Epithelial cell of prostate (primary cell): Measurements from ENCODE around the gene MUL1.
A peak's percentile ranks its signal among the peaks of the same experiment; 100 is the strongest.

Source experiments
- DNase-seq: peaks from one replicate; pipeline ENCODE4 v3.0.0-alpha.2; 2011; ENCODE audit warnings: low read depth, low spot score
- H3K27ac ChIP-seq: fragments of 450-650 bp; 2 replicates; pipeline ENCODE4 v1.5.1; 2017; ENCODE audit warnings: mild to moderate bottlenecking

MUL1 gene, protein sequence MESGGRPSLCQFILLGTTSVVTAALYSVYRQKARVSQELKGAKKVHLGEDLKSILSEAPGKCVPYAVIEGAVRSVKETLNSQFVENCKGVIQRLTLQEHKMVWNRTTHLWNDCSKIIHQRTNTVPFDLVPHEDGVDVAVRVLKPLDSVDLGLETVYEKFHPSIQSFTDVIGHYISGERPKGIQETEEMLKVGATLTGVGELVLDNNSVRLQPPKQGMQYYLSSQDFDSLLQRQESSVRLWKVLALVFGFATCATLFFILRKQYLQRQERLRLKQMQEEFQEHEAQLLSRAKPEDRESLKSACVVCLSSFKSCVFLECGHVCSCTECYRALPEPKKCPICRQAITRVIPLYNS

DNA sequence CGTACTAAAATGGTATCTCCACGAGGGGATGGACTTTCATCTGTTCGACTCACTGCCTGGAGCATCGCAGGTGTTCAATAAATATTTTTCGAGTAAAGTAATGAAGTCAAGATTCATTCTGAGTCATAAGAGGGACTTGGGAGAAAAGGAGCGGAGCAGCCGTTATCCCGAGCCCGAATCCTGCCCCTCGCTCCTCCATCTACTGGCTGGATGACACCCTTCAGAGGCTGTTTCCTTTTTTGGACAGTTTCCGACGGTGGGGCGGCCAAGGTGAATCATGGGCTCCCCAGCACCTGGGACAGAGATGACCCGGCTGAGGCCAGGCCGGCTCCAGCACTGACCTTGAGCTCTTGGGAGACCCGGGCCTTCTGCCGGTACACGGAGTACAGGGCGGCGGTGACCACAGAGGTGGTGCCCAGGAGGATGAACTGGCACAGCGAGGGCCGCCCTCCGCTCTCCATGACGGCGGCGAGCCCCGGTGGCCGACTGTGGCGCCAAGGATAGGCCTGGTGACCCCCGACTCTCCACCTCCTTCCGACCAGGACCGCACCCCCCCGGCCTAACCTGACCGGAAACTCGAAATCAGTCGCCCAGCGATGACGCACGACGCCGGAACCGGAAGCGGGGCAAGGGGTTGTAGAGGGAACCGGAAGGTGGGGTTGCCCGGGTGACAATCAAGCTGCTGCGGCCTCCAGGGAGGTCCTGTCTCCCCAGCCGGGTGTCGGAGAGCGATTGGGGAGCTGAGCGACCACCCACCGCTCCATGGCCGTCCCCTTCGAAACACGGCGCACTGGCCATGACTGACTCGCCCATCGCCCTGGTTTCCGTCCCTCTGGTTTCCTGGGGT, at the start of gene MUL1:
Gene MUL1, minus strand, starts transcription at position 588 of the 847 bp plus-strand sequence. Its CDS starts 127 bp downstream, at position 461.
- H3K27ac ChIP-seq = peak within 1 kb of the TSS; percentile 85
- no peak for DNase-seq

DNA sequence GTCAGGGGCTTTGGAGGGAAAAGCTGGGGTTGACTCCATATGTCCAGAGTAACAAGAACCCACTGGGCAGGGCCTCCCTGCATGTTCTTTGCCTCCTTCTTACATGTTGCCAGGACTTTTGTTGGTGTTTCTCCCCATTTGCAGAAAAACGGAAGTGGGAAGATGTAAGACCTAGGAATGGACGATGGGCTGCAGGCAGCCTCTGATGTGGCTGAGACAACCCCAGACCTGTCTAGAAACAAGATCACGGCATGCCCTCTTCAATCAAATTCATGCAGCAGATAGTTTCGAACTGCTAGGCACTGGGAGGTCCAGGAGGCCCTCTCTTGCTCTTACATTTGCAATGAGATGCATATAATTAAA, 47.8 kb upstream of the MUL1 start:
- DNase-seq = no peak
- H3K27ac ChIP-seq = no peak overlapping the region

DNA sequence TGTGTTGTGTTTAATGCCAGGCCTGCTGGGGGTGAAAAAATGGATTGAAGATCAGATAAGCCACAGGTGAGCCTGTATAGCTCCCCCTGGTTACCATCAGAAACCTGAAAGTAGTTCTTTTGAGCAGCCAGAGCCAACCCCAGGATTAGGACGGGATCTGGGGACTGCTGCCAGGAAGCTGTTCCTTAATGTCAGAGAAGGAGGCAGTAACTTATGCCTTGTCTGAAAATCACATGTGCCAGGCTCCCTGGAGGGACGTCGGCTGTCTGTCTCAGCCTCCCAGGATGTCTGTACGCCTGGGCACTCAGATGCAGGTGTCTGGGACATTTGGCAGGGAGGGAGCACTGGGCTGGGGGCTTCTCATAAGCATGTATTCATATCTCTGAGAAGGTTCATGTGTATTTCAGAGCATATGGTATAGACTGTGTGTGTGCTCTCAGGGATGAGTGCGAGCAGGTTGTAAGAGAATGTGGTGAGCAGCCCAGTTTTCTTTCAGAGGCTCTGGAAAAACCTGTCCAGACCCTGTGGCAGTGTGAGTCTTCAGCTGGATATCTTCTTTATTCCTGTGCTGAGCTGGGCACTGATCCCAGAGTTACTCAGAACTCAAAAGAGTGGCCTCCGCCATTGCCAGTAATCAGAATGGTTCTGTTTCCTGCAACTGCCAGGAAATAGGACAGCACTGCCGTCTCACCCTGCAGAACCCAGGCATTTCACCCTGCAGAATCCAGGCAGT, 47.2 kb upstream of the MUL1 start:
- H3K27ac ChIP-seq = no peak overlapping the region
- DNase-seq = no peak

DNA sequence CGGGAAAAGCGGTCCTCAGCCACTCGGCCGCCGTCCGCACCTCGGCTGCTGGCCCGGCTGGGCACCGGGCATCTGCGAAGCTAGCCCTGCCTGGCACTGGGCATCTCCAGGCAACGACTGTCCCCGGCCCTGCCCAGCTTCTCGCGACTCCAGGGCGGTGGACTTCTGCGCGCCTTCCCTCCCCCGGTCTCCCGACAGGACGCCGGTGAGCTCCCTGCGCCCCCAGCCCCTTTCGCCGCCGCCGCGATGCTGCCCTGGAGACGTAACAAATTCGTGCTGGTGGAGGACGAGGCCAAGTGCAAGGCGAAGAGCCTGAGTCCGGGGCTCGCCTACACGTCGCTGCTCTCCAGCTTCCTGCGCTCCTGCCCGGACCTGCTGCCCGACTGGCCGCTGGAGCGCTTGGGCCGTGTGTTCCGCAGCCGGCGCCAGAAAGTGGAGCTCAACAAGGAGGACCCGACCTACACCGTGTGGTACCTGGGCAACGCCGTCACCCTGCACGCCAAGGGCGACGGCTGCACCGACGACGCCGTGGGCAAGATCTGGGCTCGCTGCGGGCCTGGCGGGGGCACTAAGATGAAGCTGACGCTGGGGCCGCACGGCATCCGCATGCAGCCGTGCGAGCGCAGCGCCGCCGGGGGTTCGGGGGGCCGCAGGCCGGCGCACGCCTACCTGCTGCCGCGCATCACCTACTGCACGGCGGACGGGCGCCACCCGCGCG, 44.9 kb upstream of the MUL1 start:
- H3K27ac ChIP-seq = no peak overlapping the region
- DNase-seq = no peak

DNA sequence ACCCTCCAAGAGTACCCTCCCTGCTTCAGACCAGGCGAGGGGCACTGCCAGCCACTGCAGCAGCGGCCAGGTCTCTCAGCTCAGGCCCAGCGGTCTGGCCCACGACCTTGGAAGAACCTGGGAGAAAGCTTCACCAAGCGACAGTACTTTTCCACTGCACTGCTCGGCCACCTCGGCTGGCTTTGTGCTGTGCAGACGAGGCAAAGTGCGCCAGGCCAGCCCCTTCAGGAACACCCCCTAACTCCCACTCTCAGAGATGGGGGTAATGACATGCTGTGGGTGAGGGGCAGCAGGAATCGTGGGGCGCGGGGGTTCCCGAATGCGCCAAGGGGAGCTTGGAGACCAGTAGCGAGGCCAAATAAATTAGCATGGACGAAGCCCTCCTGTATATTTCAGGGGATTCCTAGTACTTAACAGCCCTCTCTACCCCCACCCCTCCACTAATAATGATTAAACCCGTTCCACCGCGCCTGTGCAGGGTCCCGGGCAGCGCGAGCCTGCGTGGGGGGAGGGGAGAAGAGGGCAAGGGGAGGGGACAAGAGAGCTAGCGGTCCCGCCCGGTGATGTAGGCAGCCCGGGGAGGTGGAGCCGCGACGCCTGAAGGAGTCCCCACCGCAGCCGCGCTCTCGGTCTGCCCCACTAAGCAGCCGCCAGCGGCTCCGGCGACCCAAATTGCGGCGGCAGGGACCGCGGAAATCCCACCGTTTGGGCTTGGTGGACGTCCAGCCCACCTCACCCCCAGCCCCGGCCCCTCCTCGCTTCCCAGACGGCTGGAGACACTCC, 44.2 kb upstream of the MUL1 start, which contains the start of gene FAM43B:
Gene FAM43B, plus strand, starts transcription at position 629 of the 783 bp plus-strand sequence. CDS start 401 bp downstream, outside the sequence.
- no peak for DNase-seq
- H3K27ac ChIP-seq = no peak within 1 kb of the TSS

DNA sequence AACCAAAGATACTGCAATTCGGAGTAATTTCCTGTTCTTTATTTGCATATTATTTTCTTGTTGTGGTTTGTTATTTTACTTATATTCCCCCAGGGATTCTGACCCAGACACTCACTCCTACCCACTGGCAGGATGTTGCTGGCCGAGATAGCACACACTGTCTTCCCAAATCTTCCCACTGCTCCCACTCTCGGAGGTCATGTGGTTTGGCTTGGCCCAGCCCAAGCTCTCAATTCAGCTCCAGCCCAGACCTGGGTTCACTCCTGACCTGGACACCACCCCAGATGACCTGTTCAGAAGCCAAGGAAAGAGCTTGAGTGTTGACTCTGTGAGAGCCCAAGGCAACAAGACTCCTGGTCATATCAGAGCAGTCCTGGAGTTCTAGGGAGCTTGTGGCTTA, 43.2 kb upstream of the MUL1 start:
- DNase-seq = no peak
- H3K27ac ChIP-seq = no peak overlapping the region

DNA sequence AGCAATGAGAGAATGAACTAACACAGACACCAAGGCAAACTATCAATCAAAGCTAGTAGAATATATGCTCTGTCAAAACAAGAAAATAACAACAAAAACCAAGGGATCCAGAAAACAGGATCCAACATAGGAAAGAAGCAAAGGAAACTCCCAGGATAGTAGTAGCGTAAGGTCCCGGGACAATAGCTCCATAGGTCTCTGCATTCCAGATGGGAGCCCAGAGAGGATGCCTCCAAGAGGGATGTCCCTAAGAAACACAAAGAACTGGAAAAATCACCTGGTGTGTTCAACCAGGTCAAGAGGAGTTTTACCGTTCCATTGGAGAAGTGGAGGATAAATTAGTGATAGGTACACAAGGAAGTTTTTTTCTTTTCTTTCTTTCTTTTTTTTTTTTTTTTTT, 38.7 kb upstream of the MUL1 start:
- H3K27ac ChIP-seq = no peak overlapping the region
- no peak for DNase-seq

DNA sequence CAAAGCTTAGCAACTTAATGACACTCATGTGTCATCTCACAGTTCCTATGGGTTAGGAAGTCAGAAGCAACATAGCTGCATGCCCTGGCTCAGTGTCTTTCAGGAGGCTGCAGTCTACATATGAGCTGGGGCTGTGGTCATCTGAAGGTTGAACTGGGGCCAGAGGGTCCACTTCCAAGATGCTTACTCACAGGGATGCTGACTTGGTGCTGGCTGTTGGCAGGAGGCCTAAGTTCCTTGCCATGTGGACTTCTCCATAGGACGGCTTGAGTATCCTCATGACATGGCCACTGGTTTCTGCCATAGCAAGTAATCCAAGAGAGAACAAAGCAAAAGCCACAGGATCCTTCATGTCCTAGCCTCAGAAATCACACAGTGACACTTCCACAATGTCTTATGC, 32.3 kb upstream of the MUL1 start:
- DNase-seq = no peak
- H3K27ac ChIP-seq = no peak overlapping the region

DNA sequence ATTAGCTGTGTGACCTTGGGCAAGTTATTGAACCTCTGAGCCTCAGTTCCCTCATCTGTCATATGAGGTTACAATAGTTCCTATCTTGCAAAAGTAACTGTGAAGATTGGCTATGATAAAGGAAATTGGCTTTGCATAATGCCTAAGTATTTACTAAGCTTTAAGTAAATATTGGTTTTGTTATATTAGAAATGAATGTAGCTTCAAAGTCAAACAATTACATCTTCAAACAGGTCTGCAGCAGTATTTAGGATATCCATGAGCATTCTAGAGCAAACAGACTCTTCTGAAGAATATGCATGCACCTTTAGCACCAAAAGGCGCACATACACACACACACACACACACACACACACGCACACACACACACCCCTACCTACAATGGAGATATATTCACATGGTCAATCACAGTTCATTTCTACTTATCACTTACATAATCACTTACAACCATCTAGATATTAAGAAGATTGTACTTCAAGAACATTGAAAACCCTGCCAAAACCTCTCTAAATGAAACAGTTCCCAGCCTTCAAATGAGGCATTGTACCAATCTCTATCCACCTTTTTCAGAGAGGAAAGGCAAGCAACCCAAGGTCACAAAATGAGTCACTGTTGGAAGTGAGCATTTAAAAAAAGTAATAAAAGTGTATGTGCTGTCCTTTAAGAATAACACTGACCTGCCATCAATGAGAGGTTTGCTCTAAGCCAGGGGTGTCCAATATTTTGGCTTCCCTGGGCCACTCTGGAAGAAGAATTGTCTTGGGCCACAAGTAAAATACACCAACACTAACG, 31.0 kb upstream of the MUL1 start:
- DNase-seq = no peak
- H3K27ac ChIP-seq = no peak overlapping the region

DNA sequence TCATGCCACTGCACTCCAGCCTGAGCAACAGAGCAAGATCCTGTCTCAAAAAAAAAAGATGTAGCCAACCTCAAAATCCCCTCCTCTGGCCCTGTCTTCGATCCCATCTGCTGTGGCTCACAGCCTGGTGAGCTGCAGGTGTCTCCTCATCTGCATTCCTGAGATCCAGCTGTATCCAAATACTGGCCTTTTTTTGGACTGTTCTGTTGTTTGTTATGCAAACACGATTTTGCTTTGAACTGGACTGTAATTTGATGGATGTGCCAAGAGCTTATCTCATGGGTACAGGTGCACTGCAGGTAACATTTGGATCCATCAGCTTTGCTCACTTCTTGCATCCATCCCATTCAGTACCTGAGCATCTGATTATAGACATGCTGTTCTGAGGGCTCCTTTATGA, 30.3 kb upstream of the MUL1 start:
- no peak overlapping the region for H3K27ac ChIP-seq
- no peak for DNase-seq

DNA sequence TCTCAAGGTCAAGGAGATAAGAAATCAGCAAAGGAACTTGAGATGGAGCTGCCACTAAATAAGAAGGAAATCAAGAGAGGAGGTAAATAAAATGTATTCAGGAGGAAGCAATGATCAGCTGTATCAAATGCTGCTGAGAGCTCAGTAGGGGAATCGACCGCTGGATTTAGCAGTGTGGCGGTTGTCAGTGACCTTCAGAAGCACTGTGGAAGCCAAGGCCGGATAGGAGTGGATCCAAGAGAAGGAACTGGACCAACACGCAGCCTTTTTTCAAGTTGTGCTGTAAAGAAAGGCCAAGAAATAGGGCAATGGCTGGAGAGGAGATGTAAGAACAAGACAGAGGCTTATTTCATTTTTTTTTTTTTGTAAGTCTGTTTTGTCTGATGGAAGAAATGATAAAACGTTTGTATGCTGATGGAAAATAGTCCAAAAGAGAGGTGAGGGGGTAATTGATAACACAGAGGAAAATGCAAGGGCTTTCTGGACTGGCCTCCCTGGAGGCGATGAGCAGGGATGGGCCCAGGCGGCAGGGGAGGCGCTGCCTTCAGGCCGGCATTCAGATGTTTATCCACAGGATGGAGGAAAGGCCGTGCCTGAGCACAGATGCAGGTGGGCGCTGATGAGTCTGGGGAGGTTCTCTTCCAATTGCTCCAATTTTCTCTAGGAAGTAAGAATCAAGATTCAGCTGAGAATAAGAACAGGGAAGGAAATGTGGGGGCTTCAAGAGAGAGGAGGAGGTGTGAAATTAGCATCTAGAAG, 26.9 kb upstream of the MUL1 start:
- no peak for DNase-seq
- no peak overlapping the region for H3K27ac ChIP-seq

DNA sequence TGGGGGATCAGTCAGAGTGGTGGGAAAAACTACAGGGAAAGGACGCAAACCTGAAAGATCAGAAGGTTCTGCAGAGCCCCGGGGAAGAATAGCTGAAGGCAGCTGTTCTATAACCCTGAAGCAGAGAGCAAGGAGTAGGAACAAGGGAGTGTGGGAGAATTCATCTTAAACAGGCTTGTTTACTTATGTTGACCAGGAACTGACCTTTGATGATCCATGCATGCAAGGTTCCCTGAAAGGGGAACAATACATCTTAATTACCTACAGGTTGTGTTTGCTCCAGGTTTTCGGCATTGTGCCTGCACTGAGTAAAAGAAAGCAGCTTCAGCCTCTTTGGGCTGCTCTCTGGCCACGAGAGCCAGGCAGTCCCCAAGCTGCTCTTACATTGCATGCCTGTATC, 25.7 kb upstream of the MUL1 start:
- no peak for DNase-seq
- H3K27ac ChIP-seq = no peak overlapping the region

DNA sequence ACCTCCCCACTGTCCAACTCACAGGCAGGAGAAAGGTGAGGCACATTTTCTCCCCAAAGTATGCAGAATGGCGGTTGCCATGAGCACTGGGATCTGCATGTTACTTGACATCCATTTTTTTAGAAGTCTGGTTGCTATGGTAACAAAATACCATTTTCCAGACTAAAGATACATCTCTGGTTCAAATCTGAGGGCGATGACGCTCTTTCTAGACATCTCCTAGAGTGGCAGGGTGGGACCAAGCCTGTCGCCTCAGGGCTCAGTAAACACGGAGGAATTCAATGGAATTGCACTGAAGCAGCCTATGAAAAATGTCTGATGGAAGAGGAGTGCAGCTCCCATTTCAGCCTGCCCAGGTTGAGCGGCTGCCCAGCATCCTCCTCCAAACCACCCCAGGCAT, 22.9 kb upstream of the MUL1 start:
- no peak overlapping the region for H3K27ac ChIP-seq
- DNase-seq = no peak

DNA sequence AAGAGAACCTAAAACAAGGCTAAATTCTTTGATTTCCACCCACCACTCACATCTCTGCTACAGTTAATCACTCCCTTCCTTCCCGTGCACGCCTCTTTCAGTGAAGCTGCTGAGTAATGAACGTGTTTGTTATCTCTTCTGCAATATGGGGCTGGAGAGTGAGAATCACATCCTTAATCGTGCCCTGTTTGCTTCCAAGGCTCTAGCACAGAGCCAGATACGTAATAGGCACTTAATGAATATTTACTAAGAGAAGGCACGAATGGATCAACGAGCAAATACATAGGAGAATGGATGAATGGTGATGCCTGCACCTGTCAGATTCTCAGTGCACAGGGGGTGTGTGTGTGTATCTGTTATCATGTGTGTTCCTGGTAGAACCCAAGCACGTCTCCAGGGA, 22.4 kb upstream of the MUL1 start:
- no peak for DNase-seq
- no peak overlapping the region for H3K27ac ChIP-seq

DNA sequence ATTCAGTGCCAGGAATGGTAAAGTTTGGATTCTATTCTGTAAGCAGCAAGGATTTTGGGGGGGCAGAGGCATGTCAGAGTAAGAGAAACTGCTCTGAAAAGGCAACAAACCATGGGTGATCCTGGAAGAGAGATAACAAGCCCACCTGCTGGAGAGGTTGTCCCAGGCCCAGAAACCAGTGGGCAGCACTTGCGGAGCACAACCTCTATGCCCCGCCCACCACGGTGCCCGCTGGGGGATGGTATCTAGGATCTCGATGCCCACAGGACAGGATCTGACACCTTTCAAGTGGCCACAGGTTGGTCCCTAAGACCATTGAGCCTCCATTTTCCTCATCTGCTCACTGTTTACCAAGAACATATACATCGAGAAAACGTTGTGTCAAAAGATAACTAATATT, 20.3 kb upstream of the MUL1 start:
- no peak overlapping the region for H3K27ac ChIP-seq
- DNase-seq = no peak

DNA sequence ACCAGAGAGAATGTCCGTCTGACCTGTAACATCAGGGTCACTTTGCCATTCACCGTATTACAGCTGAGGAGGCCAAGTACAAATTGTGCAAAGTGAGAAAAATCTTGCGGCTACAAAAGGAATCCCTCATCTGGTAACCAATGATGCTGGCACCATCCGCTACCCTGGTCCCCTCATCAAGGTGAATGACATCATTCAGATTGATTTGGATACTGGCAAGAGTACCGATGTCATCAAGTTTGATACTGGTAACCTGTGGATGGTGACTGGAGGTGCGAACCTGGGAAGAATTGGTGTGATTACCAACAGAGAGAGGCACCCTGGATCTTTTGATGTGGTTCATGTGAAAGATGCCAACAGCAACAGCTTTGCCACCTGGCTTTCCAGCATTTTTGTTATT, 18.3 kb upstream of the MUL1 start:
- DNase-seq = no peak
- no peak overlapping the region for H3K27ac ChIP-seq

DNA sequence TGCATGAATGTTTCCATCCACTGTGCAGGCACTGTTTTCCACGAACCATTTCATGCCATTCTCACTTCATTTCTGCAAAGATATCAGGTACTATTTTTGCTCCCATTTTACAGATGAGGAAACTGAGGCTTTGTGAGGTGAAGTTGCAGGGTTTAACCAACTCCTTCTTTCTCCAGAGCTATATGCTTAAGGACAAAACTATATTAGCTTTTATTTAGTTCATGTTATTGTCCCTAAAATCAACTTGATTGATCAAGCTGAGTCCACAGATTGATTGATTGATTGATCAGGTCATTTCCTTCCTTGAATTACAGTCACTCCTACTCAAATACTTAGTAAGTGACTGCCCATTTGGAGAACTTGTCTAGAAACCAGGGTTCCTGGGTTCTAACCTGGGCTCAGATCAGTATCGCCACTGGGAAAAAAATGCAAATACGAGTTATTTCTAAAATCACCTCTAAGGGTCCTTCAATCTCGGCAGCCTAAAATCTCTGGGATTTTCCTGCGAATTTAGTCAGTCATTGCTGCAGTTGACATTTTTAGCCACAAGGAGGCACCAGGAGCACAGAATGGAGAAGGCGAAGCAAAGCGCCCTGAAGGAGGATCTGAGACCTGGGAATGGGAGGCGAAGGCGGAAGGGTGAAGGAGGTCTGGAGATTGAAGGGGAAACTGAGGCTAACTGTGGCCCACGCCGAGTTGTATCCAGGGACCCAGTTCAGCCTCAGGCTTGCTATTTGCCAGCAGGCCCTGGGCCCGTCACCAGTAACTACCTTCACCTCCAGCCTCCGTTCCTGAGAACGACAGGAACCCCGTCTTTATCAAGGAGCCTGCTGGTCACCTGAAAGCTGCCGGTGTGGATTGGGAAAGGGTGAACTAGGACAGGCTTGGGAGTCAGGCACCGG, 14.3 kb upstream of the MUL1 start:
- DNase-seq = no peak
- no peak overlapping the region for H3K27ac ChIP-seq
